Left lung (tissue), 10 donors: ENCODE data around the gene ASB1. TPM values are rescaled to one million over a fixed set of nuclear protein-coding genes. Genes with fewer than 3 reads are reported as not detected.

Experiments
- ATAC-seq: fragments of 200-7000 bp; cut with Tn5 transposase; one replicate; pipeline ENCODE4 v1.9.1; 2020; ENCODE audit warnings: moderate library complexity
- DNase-seq, 4 donors: peaks; one replicate each; pipeline ENCODE4 v3.0.0-alpha.2; 2013 to 2020
- H3K27ac ChIP-seq, 2 donors: fragments of 200-600 bp; sonication (generic) in 1 of 2; one replicate each; pipeline versions ENCODE4 v1.5.0 to v1.8.0; 2020 to 2021
- H3K27me3 ChIP-seq, 2 donors: fragments of 200-600 bp; sonication (generic) in 1 of 2; one replicate each; pipeline versions ENCODE4 v1.5.0 to v1.8.0; 2020 to 2021
- H3K36me3 ChIP-seq, 2 donors: fragments of 200-600 bp; sonication (generic) in 1 of 2; one replicate each; pipeline versions ENCODE4 v1.5.0 to v1.8.0; 2020 to 2021
- H3K4me1 ChIP-seq, 2 donors: fragments of 200-600 bp; one replicate each; pipeline ENCODE4 v1.8.0; 2021
- H3K4me3 ChIP-seq, 2 donors: fragments of 200-600 bp; sonication (generic) in 1 of 2; one replicate each; pipeline versions ENCODE4 v1.5.0 to v1.8.0; 2020 to 2021; ENCODE audit warnings: mild to moderate bottlenecking in 1 of 2
- H3K9me3 ChIP-seq, 2 donors: fragments of 200-600 bp; sonication (generic) in 1 of 2; one replicate each; pipeline versions ENCODE4 v1.5.0 to v1.8.0; 2020 to 2021
- intact Hi-C, 2 donors: fragments of 100-400 bp; cut with DNase I; formaldehyde crosslinking; loops; one replicate each; pipeline versions ENCODE4 v1.11.2 to v1.14.2; 2022
- polyA plus RNA-seq, 6 donors: library from polyadenylated mRNA; unstranded; fragments of 120-200 nt; gene quantifications; one replicate each; pipeline ENCODE4 v1.2.1, GENCODE V29; 2013; ENCODE audit not compliant: insufficient read length in 6 of 6
- total RNA-seq, 2 donors: library from RNA; stranded (reverse); fragmentation: NEBNext Ultra II Directional; extraction: Animal tissue kit (Norgen Biotek cat#: 25700); gene quantifications; one replicate each; pipeline ENCODE4 v1.2.1, GENCODE V29; 2021
- TF ChIP-seq, protein P1 (sequence below), 2 donors: fragments of 200-600 bp; sonication (generic) in 1 of 2; IDR thresholded peaks; one replicate each; pipeline versions ENCODE4 v1.5.0 to v1.8.0; 2021; ENCODE audit warnings: antibody characterized with exemption in 2 of 2
- donor health status: DM: no; HTN: yes; CAD: no.
- donor health status: DM: no; HTN: no; CAD: no.

Gene ASB1
- total and polyA plus RNA-seq, 8 donors: 16.6 to 33.4 (median 27.4) TPM

DNA sequence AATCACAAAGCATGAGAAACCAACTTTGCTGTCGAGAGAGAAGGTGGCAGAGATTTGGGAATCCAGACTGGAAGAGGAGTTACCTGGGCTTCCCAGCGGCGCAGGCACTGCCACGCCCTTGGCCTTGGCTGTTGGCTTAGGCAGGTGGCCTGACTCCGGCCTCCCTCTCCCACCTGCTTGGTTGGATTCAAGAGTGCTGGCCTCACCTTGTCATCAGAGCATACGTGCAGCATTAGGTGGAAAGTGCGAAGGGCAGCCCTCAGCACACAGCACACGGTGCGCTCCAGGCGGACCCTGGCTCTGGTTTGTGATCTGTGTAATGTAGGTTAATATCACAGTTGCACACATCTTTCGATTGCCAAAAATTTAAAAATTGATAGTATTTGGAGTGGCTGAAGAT is 19.2 kb upstream of the ASB1 start:
- no peak for ATAC-seq
- TF ChIP-seq, protein P1, sequence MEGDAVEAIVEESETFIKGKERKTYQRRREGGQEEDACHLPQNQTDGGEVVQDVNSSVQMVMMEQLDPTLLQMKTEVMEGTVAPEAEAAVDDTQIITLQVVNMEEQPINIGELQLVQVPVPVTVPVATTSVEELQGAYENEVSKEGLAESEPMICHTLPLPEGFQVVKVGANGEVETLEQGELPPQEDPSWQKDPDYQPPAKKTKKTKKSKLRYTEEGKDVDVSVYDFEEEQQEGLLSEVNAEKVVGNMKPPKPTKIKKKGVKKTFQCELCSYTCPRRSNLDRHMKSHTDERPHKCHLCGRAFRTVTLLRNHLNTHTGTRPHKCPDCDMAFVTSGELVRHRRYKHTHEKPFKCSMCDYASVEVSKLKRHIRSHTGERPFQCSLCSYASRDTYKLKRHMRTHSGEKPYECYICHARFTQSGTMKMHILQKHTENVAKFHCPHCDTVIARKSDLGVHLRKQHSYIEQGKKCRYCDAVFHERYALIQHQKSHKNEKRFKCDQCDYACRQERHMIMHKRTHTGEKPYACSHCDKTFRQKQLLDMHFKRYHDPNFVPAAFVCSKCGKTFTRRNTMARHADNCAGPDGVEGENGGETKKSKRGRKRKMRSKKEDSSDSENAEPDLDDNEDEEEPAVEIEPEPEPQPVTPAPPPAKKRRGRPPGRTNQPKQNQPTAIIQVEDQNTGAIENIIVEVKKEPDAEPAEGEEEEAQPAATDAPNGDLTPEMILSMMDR (IDR thresholded peaks at IDR 0.05): no peak

DNA sequence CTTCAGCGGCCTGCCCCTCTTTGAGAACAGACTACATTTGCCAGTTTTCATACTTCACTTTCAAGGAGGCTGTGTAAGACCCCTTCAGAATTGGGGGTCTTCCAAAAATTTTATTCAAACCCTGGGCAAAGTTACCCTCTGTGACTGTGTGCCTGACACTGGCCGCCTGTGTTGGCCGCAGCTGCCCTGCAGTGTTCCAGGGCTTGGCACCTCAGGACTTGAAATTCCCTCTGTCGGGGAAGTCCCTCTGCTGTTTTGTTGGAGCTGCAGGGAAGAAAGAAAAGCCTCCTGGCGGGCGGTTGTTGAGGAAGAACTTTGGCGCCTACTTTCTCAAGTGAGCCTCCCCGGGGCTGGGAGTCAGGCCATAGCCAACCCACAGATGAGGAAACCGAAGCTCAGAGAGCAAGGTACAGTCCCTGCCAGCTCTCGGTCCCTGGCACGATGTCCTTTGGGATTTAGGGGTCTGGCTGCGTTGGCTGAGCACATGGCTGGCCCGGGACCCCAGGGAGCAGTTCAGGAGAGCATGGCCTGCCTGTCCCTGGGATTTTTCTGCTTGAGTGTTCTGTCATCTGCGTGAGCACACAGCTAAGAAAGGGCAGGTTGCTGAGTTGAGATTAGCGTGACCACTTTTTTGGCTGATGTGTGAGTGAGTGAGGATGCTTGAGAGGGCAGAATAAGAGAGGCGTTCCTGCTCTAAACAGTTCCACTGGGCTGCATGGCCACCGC is 17.9 kb upstream of the ASB1 start:
- H3K36me3 ChIP-seq: no peaks in the 10 kb centered on the region
- intact Hi-C loops: no loop called here
- H3K9me3 ChIP-seq: no peaks in the 10 kb centered on the region
- no peak overlapping the region for H3K27ac ChIP-seq
- no peaks in the 10 kb centered on the region for H3K27me3 ChIP-seq
- no peaks in the 10 kb centered on the region for H3K4me1 ChIP-seq
- DNase-seq (no peak), ATAC-seq (no peak)
- TF ChIP-seq, protein P1 (IDR thresholded peaks at IDR 0.05): no peak
- H3K4me3 ChIP-seq: no peak overlapping the region

More for the DNA sequence above, 19.2 kb upstream of the ASB1 start:
- intact Hi-C loops: no loop called here
- Histone ChIP-seq H3K27me3 (no peaks in the 10 kb centered on the region), H3K36me3 (no peaks in the 10 kb centered on the region), H3K4me3 (no peak overlapping the region), H3K27ac (no peak overlapping the region), H3K4me1 (no peaks in the 10 kb centered on the region), H3K9me3 (no peaks in the 10 kb centered on the region)
- no peak for DNase-seq

- Histone ChIP-seq H3K9me3 (no peaks in the 10 kb centered on the region), H3K36me3 (no peaks in the 10 kb centered on the region), H3K27me3 (no peaks in the 10 kb centered on the region), H3K4me3 (no peak overlapping the region), H3K4me1 (no peaks in the 10 kb centered on the region), H3K27ac (no peak overlapping the region)
- TF ChIP-seq, protein P1 (IDR thresholded peaks at IDR 0.05): no peak
- ATAC-seq: no peak
- no peak for DNase-seq
- intact Hi-C loops: no loop called here
Measured at GRCh38 chr2:238409341-238410199, 17.2 kb upstream of the ASB1 start.

GRCh38 chr2:238412067-238412767 is 14.5 kb upstream of the ASB1 start:
- intact Hi-C loops: no loop called here
- TF ChIP-seq, protein P1 (IDR thresholded peaks at IDR 0.05): no peak
- Histone ChIP-seq H3K4me3 (no peak overlapping the region), H3K27ac (no peak overlapping the region), H3K27me3 (no peaks in the 10 kb centered on the region), H3K4me1 (no peaks in the 10 kb centered on the region), H3K9me3 (no peaks in the 10 kb centered on the region), H3K36me3 (no peaks in the 10 kb centered on the region)
- ATAC-seq (no peak), DNase-seq (no peak)

DNA sequence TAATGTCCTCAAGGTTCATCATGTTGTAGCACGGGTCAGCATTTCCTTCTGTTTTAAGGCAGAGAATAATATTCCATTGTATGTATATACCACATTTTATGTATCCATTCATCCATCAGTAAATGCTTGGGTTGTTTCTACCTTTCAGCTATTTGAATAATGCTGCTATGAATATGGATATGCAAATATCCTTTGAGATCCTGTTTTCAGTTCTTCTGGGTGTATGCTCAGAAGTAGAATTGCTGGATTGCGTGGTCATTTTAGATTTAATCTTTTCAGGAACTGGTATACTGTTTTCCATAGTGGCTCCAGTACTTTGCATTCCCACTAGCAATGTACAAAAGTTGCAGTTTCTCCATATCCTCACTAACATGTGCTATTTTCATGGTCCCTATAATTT is 13.4 kb upstream of the ASB1 start:
- intact Hi-C loops: no loop called here
- Histone ChIP-seq H3K4me1 (no peaks in the 10 kb centered on the region), H3K4me3 (no peak overlapping the region), H3K9me3 (no peaks in the 10 kb centered on the region), H3K36me3 (no peaks in the 10 kb centered on the region), H3K27ac (no peak overlapping the region), H3K27me3 (no peaks in the 10 kb centered on the region)
- DNase-seq (no peak), ATAC-seq (no peak)
- TF ChIP-seq, protein P1 (IDR thresholded peaks at IDR 0.05): no peak
